K562 (cell line): ENCODE data around the gene FAM83G. TPM values are rescaled to one million over a fixed set of nuclear protein-coding genes. Genes with fewer than 3 reads are reported as not detected.

ENCODE experiments used
- ATAC-seq: fragments of 200-7000 bp; cut with Tn5 transposase; 3 replicates; pipeline ENCODE4 v1.9.1; 2020; ENCODE audit warnings: moderate library complexity
- BruUV-seq: library from RNA; stranded (reverse); fragments of 400-500 nt; replicated peaks from 2 replicates; lab custom pipeline; 2021; lab: Mats Ljungman, UMichigan
- CTCF ChIA-PET: fragments of 300-600 bp; formaldehyde crosslinking; extraction: SDS; loops from one replicate; lab custom pipeline; 2021; ENCODE audit warnings: low intra/inter-chr PET ratio; lab: Yijun Ruan, JAX
- POLR2A ChIA-PET: fragments of 300-600, 350-650 bp; sonication (Branson Sonifier 250); formaldehyde crosslinking; extraction: SDS; loops from one replicate; lab custom pipeline; 2021; ENCODE audit warnings: antibody characterized with exemption, inconsistent platforms; lab: Yijun Ruan, JAX
- DNase-seq, 4 experiments: peaks; one replicate each; pipeline versions ENCODE4 v3.0.0 to v3.0.0-alpha.2; 2011 to 2018; ENCODE audit warnings: low spot score in 3 of 4, mixed read lengths in 3 of 4; ENCODE audit errors: extremely low read depth in 1 of 4
- FAIRE-seq: peaks from 2 replicates; lab custom pipeline; 2011; peaks lifted over from hg19 to GRCh38; lab: Jason Lieb, UNC
- H2AFZ ChIP-seq: 2 replicates; pipeline ENCODE4 v1.6.0; 2011; ENCODE audit warnings: low read depth, low read length, control low read depth, inconsistent platforms
- H3K27ac ChIP-seq: fragments of 200-600 bp; 3 replicates; pipeline ENCODE4 v1.8.0; 2011; ENCODE audit warnings: low read depth, mild to moderate bottlenecking, control low read depth, inconsistent platforms, low read length, moderate library complexity, mixed read lengths; ENCODE audit errors: extremely low read depth
- H3K27me3 ChIP-seq, 2 experiments: fragments of 300-600 bp in 1 of 2; 2 replicates in 1 of 2; 3 replicates in 1 of 2; pipeline versions ENCODE4 v1.6.0 to v1.8.0; 2011; ENCODE audit warnings: inconsistent platforms in 2 of 2, low read length in 2 of 2, mild to moderate bottlenecking in 1 of 2, mixed read lengths in 1 of 2, moderate library complexity in 1 of 2; ENCODE audit not compliant: control insufficient read depth in 2 of 2, insufficient read depth in 2 of 2
- H3K36me3 ChIP-seq: fragments of 300-600 bp; 3 replicates; pipeline ENCODE4 v1.8.0; 2011; ENCODE audit warnings: mild to moderate bottlenecking, low read length, inconsistent platforms; ENCODE audit not compliant: control insufficient read depth, insufficient read depth
- H3K4me1 ChIP-seq, 2 experiments: fragments of 200-600 bp in 1 of 2; replicated peaks in 1 of 2; 2 replicates in 1 of 2; 3 replicates in 1 of 2; pipeline versions ENCODE4 v1.5.1 to v1.8.0; 2011; ENCODE audit warnings: inconsistent platforms in 2 of 2, low read length in 2 of 2, mild to moderate bottlenecking in 1 of 2, mixed read lengths in 1 of 2, moderate library complexity in 1 of 2; ENCODE audit not compliant: control insufficient read depth in 2 of 2, insufficient read depth in 2 of 2
- H3K4me2 ChIP-seq: 2 replicates; pipeline ENCODE4 v1.6.1; 2011; ENCODE audit warnings: low read length, control low read depth, inconsistent platforms, mixed read lengths; ENCODE audit not compliant: insufficient read depth
- H3K4me3 ChIP-seq: fragments of 200-600 bp; sonication (generic), shearing (Covaris generic); 2 replicates; pipeline ENCODE4 v1.5.1; 2016; ENCODE audit warnings: control low read depth, inconsistent platforms
- H3K79me2 ChIP-seq: fragments of 200-600 bp; 3 replicates; pipeline ENCODE4 v1.8.0; 2011; ENCODE audit warnings: low read length, inconsistent platforms; ENCODE audit not compliant: control insufficient read depth, insufficient read depth
- H3K9ac ChIP-seq, 2 experiments: 2 replicates each; pipeline versions ENCODE4 v1.6.0 to v1.6.1; 2011; ENCODE audit warnings: low read depth in 2 of 2, low read length in 2 of 2, control low read depth in 1 of 2, inconsistent platforms in 1 of 2, mild to moderate bottlenecking in 1 of 2, mixed read lengths in 1 of 2; ENCODE audit not compliant: insufficient read depth in 1 of 2
- H3K9me1 ChIP-seq: one replicate; pipeline ENCODE4 v1.6.0; 2011; ENCODE audit warnings: inconsistent platforms, mild to moderate bottlenecking, low read length, moderate library complexity; ENCODE audit not compliant: control insufficient read depth, insufficient read depth
- H3K9me3 ChIP-seq: replicated peaks from 2 replicates; pipeline ENCODE4 v1.5.1; 2011; ENCODE audit warnings: low read depth, low read length, inconsistent platforms; ENCODE audit not compliant: control insufficient read depth, insufficient read depth
- H4K20me1 ChIP-seq: replicated peaks from 2 replicates; pipeline ENCODE4 v1.6.1; 2011; ENCODE audit warnings: low read length, inconsistent platforms, mixed read lengths; ENCODE audit not compliant: control insufficient read depth, insufficient read depth
- CREBBP ChIP-seq: IDR thresholded peaks from one replicate; pipeline ENCODE4 v1.6.1; 2012; ENCODE audit warnings: low read depth, mild to moderate bottlenecking, control low read depth, inconsistent platforms, low read length
- CXXC5 ChIP-seq: fragments of 250-450 bp; sonication (Bioruptor Pico); IDR thresholded peaks from 2 replicates; pipeline ENCODE4 v1.8.0; 2022; ENCODE audit warnings: inconsistent platforms, mild to moderate bottlenecking, moderate library complexity
- DACH1 ChIP-seq: fragments of 450-650 bp; IDR thresholded peaks from 2 replicates; pipeline ENCODE4 v1.6.1; 2018; ENCODE audit not compliant: partially characterized antibody
- GTF2B ChIP-seq: IDR thresholded peaks from 2 replicates; pipeline ENCODE4 v1.6.1; 2011; ENCODE audit not compliant: insufficient read length; ENCODE audit errors: extremely low read depth
- KLF10 ChIP-seq: fragments of 250-450 bp; sonication (Bioruptor Pico); IDR thresholded peaks from 2 replicates; pipeline ENCODE4 v1.6.1; 2021; ENCODE audit warnings: matching md5 sums
- MCM2 ChIP-seq: fragments of 450-650 bp; IDR thresholded peaks from 2 replicates; pipeline ENCODE4 v1.6.1; 2017; ENCODE audit warnings: low read depth, mild to moderate bottlenecking
- MEIS2 ChIP-seq: fragments of 450-650 bp; IDR thresholded peaks from 2 replicates; pipeline ENCODE4 v1.6.1; 2014; ENCODE audit warnings: mild to moderate bottlenecking; ENCODE audit not compliant: partially characterized antibody
- RBBP5 ChIP-seq: fragments of 200-600 bp; sonication (generic); IDR thresholded peaks from 2 replicates; pipeline ENCODE4 v1.6.1; 2012; ENCODE audit warnings: borderline replicate concordance, mild to moderate bottlenecking, low read length, control low read depth, inconsistent platforms; ENCODE audit not compliant: insufficient read depth, poor library complexity, severe bottlenecking
- TAF9B ChIP-seq: fragments of 450-650 bp; IDR thresholded peaks from 2 replicates; pipeline ENCODE4 v1.6.1; 2018; ENCODE audit warnings: mild to moderate bottlenecking; ENCODE audit not compliant: partially characterized antibody
- ZNF395 ChIP-seq: fragments of 200-800 bp; sonication (Bioruptor generic); IDR thresholded peaks from 2 replicates; pipeline ENCODE4 v1.6.1; 2017; ENCODE audit warnings: missing genetic modification characterization, missing compliant biosample characterization
- WGBS: fragments of 100-300 bp; shearing (Covaris generic); methylation state at CpG from one replicate; pipeline ENCODE4 v1.1.6; 2016; ENCODE audit warnings: low coverage, mixed read lengths; ENCODE audit not compliant: insufficient coverage; ENCODE audit errors: missing lambda C conversion rate; 5-methylcytosine and 5-hydroxymethylcytosine counted together
- in situ Hi-C: fragments of 300-500 bp; cut with MboI; formaldehyde crosslinking; loops from 4 replicates; pipeline ENCODE4 v1.15.0; 2018; ENCODE audit warnings: inconsistent platforms, mixed read lengths
- intact Hi-C: fragments of 100-400 bp; cut with micrococcal nuclease; formaldehyde crosslinking; loops from 2 replicates; pipeline ENCODE4 v1.14.2; 2022
- polyA plus RNA-seq, 8 experiments: library from polyadenylated mRNA; depleted of rRNA in 4 of 8; stranded (reverse) in 5 of 8; unstranded in 3 of 8; fragments of >200 nt; fragmentation: Nextera tagmentation in 2 of 8; fragmentation: Illumina TruSeq in 1 of 8; extraction: Ambion mirVana in 2 of 8; extraction: Trizol in 1 of 8; gene quantifications; 2 replicates each; pipeline versions ENCODE4 v1.2.1 to v1.2.3, GENCODE V29; 2011 to 2014; ENCODE audit warnings: inconsistent platforms in 1 of 8, missing spikeins in 1 of 8
- total RNA-seq, 7 experiments: library from RNA; depleted of rRNA in 6 of 7; stranded (reverse); fragments of >200 nt in 6 of 7; fragmentation: Illumina TruSeq in 2 of 7; extraction: Trizol in 2 of 7; gene quantifications; 2 replicates each; pipeline versions ENCODE4 v1.2.1 to v1.2.3, GENCODE V29; 2011 to 2021; ENCODE audit warnings: low replicate concordance in 1 of 7
- TF ChIP-seq, protein P1 (sequence below), 2 experiments: IDR thresholded peaks in 1 of 2; conservative IDR thresholded peaks in 1 of 2; 2 replicates each; pipeline ENCODE4 v1.6.1; 2016; ENCODE audit warnings: low read depth in 2 of 2, mild to moderate bottlenecking in 1 of 2, missing compliant biosample characterization in 1 of 2, missing genetic modification characterization in 1 of 2, moderate library complexity in 1 of 2
- TF ChIP-seq, protein P2 (sequence below): fragments of 200-800 bp; sonication (Bioruptor generic); IDR thresholded peaks from 2 replicates; pipeline ENCODE4 v1.6.1; 2017; ENCODE audit warnings: missing genetic modification characterization, missing compliant biosample characterization

The FAM83G gene
- total and polyA plus RNA-seq, 9 of the 15 experiments (the other 6 are each of a cell fraction or from before 2014, with no cell fraction given): 0.04 to 10.3 (median 4.5) TPM; not detected in 1

- POLR2A ChIA-PET: no interaction called here
- BruUV-seq: no TSS peak
- no peaks in the 10 kb centered on the region for H3K9me1 ChIP-seq
- TF ChIP-seq GTF2B: no peak
- no peak for TF ChIP-seq MCM2
- no peak for TF ChIP-seq CXXC5 (CRISPR knock-in tag)
- no peak for TF ChIP-seq RBBP5
- TF ChIP-seq DACH1: no peak
- TF ChIP-seq CREBBP: no peak
- no peak for TF ChIP-seq ZNF395
- TF ChIP-seq MEIS2: peak; percentile 38
- TF ChIP-seq KLF10 (CRISPR knock-in tag): no peak
- no peak for TF ChIP-seq TAF9B
- TF ChIP-seq, protein P1, sequence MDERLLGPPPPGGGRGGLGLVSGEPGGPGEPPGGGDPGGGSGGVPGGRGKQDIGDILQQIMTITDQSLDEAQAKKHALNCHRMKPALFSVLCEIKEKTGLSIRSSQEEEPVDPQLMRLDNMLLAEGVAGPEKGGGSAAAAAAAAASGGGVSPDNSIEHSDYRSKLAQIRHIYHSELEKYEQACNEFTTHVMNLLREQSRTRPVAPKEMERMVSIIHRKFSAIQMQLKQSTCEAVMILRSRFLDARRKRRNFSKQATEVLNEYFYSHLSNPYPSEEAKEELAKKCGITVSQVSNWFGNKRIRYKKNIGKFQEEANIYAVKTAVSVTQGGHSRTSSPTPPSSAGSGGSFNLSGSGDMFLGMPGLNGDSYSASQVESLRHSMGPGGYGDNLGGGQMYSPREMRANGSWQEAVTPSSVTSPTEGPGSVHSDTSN (CRISPR knock-in tag; IDR thresholded peaks at IDR 0.05; ENCODE audit: low read depth): no peak
- TF ChIP-seq, protein P1 (tag; conservative IDR thresholded peaks at IDR 0.05; ENCODE audit: low read depth): 0 out of 2 replicates have a peak, but pooled peaks have one; percentile 11
- TF ChIP-seq, protein P2, sequence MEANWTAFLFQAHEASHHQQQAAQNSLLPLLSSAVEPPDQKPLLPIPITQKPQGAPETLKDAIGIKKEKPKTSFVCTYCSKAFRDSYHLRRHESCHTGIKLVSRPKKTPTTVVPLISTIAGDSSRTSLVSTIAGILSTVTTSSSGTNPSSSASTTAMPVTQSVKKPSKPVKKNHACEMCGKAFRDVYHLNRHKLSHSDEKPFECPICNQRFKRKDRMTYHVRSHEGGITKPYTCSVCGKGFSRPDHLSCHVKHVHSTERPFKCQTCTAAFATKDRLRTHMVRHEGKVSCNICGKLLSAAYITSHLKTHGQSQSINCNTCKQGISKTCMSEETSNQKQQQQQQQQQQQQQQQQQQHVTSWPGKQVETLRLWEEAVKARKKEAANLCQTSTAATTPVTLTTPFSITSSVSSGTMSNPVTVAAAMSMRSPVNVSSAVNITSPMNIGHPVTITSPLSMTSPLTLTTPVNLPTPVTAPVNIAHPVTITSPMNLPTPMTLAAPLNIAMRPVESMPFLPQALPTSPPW (CRISPR knock-in tag): no peak
These were observed 53.3 kb downstream of the FAM83G start for GRCh38 chr17:18950944-18951905.

More at GRCh38 chr17:18950944-18951905, 53.3 kb downstream of the FAM83G start:
- no peak overlapping the region for H3K4me3 ChIP-seq
- WGBS: 31% methylated on average over 33 of the region's 34 CpGs
- CTCF ChIA-PET: no interaction called here
- ATAC-seq (peak; percentile 63; the same call in 2 of the 3 replicates), DNase-seq (peak in 1 of 4 experiments; percentile 34), FAIRE-seq (no peak)
- H4K20me1 ChIP-seq: no peaks in the 10 kb centered on the region
- in situ Hi-C loops (loop anchor here (10.0 kb wide), 1 partner anchor 194 kb away; no protein-coding TSS in a partner anchor), intact Hi-C loops (loop anchor here (10.0 kb wide), 1 partner anchor 136 kb away; no protein-coding TSS in a partner anchor)
- peaks cover 2 to 12% of the 10 kb centered on the region in 2 experiments; a peak in 3 of 5 replicates for H3K4me1 ChIP-seq
- H2AFZ ChIP-seq: peak overlapping the region; percentile 51; the same call in 1 of the 2 replicates
- H3K9me3 ChIP-seq: no peaks in the 10 kb centered on the region
- H3K79me2 ChIP-seq: no peaks in the 10 kb centered on the region
- H3K27me3 ChIP-seq: peaks cover 6 to 28% of the 10 kb centered on the region in 2 experiments; a peak in 4 of 5 replicates
- H3K27ac ChIP-seq: no peak overlapping the region
- no peak overlapping the region; the same call in 1 of the 2 replicates for H3K4me2 ChIP-seq
- H3K9ac ChIP-seq: peak overlapping the region in 1 of 2 experiments; percentile 45; a peak in 1 of 4 replicates
- no peaks in the 10 kb centered on the region for H3K36me3 ChIP-seq
